Naive B cell (primary cell): ENCODE data around the gene GNGT1. TPM values are rescaled to one million over a fixed set of nuclear protein-coding genes. Genes with fewer than 3 reads are reported as not detected.
A peak's percentile ranks its signal among the peaks of the same experiment; 100 is the strongest.

Experiments
- ATAC-seq, 2 donors: fragments of 150-1000 bp; cut with Tn5 transposase; 2 replicates each; pipeline ENCODE4 v1.10.0; 2021; ENCODE audit warnings: low read depth in 2 of 2, mild to moderate bottlenecking in 2 of 2, moderate library complexity in 2 of 2
- DNase-seq: peaks from one replicate; pipeline ENCODE4 v3.0.0; 2022
- H3K27ac Mint-ChIP-seq, 6 donors: one replicate each; pipeline ENCODE4 v1.8.0; 2020 to 2022; ENCODE audit warnings: mild to moderate bottlenecking in 6 of 6, mixed read lengths in 6 of 6, moderate library complexity in 5 of 6, inconsistent platforms in 2 of 6
- H3K27me3 Mint-ChIP-seq, 3 donors: one replicate each; pipeline ENCODE4 v1.8.0; 2021 to 2022; ENCODE audit warnings: mixed read lengths in 3 of 3, mild to moderate bottlenecking in 1 of 3
- H3K36me3 Mint-ChIP-seq, 2 donors: one replicate each; pipeline ENCODE4 v1.8.0; 2020 to 2022; ENCODE audit warnings: mixed read lengths in 2 of 2, inconsistent platforms in 1 of 2, mild to moderate bottlenecking in 1 of 2
- H3K4me1 Mint-ChIP-seq, 3 donors: one replicate each; pipeline ENCODE4 v1.8.0; 2020 to 2022; ENCODE audit warnings: mixed read lengths in 3 of 3, inconsistent platforms in 1 of 3, mild to moderate bottlenecking in 1 of 3, moderate library complexity in 1 of 3
- H3K4me3 Mint-ChIP-seq, 8 donors: one replicate each; pipeline ENCODE4 v1.8.0; 2020 to 2022; ENCODE audit warnings: mild to moderate bottlenecking in 8 of 8, mixed read lengths in 8 of 8, moderate library complexity in 8 of 8, inconsistent platforms in 2 of 8
- H3K9me3 Mint-ChIP-seq, 7 donors: one replicate each; pipeline ENCODE4 v1.8.0; 2020 to 2022; ENCODE audit warnings: mixed read lengths in 7 of 7, mild to moderate bottlenecking in 5 of 7, inconsistent platforms in 2 of 7, moderate library complexity in 1 of 7
- polyA plus RNA-seq, 6 donors: library from polyadenylated mRNA; unstranded; fragments of 300-500 nt; fragmentation: Illumina TruSeq; gene quantifications; one replicate each; pipeline ENCODE4 v1.2.3, GENCODE V29; 2021; ENCODE audit warnings: low read depth in 6 of 6

Gene GNGT1
- polyA plus RNA-seq, 6 donors from 2014 or later, result not detected

DNA sequence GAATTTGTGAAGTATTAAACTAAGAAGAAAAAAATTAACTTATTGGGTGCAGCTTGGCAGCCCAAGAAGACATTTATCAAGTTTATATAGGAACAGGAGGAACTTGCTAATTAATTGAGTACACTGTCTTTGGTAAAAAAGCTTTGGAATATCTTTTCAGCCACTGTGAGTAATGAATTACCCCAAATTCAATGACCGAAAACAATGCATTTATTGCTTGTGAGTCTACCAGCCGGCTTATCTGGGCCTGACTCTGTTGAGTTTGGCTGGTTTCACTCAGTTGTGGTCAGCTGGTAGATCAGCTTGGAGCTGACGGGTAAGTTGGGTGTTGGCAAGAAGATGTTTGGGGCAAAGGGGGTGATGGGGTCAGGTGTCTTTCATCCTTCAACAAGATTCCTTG is 26.8 kb downstream of the GNGT1 start:
- no peak for DNase-seq
- Mint-ChIP-seq H3K36me3 (peaks cover 0 to 5% of the 10 kb centered on the region in 2 donors), H3K27ac (no peak overlapping the region), H3K27me3 (peaks cover 5 to 15% (median 6%) of the 10 kb centered on the region in 3 donors), H3K4me1 (peaks cover 2 to 5% (median 4%) of the 10 kb centered on the region in 3 donors), H3K4me3 (no peak overlapping the region), H3K9me3 (peaks cover 0 to 6% (median 0%) of the 10 kb centered on the region in 7 donors)
- ATAC-seq, result no peak

DNA sequence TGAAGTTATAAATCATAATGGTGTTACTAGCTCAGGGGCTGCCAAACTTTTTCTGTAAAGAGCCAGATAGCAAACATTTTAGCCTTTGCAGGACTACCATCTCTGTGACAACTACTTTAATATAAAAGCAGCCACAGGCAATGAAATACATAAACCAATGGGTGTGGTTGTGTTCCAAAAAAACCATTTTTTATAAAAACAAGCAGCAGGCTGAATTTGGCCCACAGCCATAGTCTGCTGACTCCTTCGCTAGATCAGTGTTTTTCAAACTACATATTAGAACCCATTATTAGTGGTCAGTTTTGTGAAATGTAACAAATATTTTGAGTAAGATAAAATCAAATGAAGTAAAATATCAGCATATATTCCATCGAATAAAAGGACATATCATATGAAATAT is 28.7 kb downstream of the GNGT1 start:
- Mint-ChIP-seq H3K36me3 (peaks cover 0 to 5% of the 10 kb centered on the region in 2 donors), H3K27me3 (peaks cover 5 to 29% (median 6%) of the 10 kb centered on the region in 3 donors), H3K9me3 (peaks cover 0 to 6% (median 0%) of the 10 kb centered on the region in 7 donors), H3K27ac (no peak overlapping the region), H3K4me3 (no peak overlapping the region), H3K4me1 (peaks cover under 1 to 3% (median 2%) of the 10 kb centered on the region in 3 donors)
- DNase-seq (no peak), ATAC-seq (no peak)

DNA sequence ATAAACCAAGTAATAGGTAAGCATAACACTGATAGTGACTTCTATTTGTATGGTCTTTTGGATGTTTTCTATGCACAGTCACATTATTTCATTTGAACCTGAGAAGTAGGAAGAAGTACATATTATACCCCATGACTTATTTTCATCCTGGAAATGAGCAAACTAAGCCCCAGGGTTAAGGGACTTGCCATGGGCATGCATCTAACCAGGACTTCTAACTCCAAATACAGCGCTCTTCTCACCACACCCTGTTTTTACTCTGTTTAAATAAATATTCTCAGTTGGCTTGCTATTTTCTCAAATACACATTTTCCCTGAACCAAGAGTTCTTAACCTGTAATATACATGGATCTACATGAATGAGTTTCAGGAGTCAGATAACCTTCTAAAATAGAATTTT is 31.5 kb downstream of the GNGT1 start:
- H3K36me3 Mint-ChIP-seq, result peaks cover 0 to 5% of the 10 kb centered on the region in 2 donors
- peaks cover 6 to 27% (median 9%) of the 10 kb centered on the region in 3 donors for H3K27me3 Mint-ChIP-seq
- H3K4me1 Mint-ChIP-seq, result no peaks in the 10 kb centered on the region
- peaks cover 0 to 6% (median 0%) of the 10 kb centered on the region in 7 donors for H3K9me3 Mint-ChIP-seq
- H3K27ac Mint-ChIP-seq, result no peak overlapping the region
- ATAC-seq, result no peak
- no peak overlapping the region for H3K4me3 Mint-ChIP-seq
- DNase-seq, result no peak

DNA sequence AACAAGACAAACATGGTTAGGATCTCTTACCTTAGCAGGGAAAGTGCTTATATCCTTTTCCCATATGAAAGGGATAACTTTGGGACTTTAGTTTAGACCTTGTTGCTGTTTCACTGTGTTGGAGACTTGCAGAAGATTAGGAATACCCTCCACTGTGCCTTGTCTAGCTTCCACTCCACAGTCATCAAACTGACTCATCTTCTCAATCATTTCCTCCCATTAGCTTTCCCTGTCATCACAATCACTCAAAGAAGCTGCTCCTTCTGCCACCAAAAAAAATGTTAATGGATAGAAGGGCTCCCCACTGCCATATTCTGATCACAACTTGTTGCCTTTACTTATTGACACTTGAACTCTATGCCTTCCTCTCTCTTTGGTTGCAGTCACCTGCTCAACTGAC is 31.9 kb downstream of the GNGT1 start:
- no peak for ATAC-seq
- Mint-ChIP-seq H3K27me3 (peaks cover 6 to 27% (median 9%) of the 10 kb centered on the region in 3 donors), H3K4me1 (no peaks in the 10 kb centered on the region), H3K9me3 (peaks cover 0 to 6% (median 0%) of the 10 kb centered on the region in 7 donors), H3K36me3 (peaks cover 0 to 5% of the 10 kb centered on the region in 2 donors), H3K4me3 (no peak overlapping the region), H3K27ac (no peak overlapping the region)
- DNase-seq, result no peak

DNA sequence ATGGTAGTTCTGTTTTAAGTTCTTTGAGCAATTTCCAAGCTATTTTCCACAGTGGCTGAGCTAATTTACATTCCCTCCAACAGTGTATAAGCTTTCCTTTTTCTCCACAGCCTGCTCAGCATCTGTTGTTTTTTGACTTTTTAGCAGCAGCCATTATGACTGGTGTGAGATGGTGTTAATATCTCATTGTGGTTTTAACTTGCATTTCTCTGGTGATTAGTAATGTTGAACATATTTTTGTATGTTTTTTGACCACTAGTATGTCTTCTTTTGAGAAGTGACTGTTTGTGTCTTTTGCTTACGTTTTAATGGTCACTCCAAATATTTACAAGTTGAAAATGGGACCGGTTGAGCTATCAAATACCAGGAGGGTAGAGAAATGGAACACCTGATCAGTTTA is 35.6 kb downstream of the GNGT1 start:
- Mint-ChIP-seq H3K27ac (no peak overlapping the region), H3K4me1 (no peaks in the 10 kb centered on the region), H3K4me3 (no peak overlapping the region), H3K9me3 (peaks cover 0 to 2% (median 0%) of the 10 kb centered on the region in 7 donors), H3K27me3 (peaks cover 4 to 31% (median 7%) of the 10 kb centered on the region in 3 donors), H3K36me3 (peaks cover 0 to 3% of the 10 kb centered on the region in 2 donors)
- ATAC-seq (no peak), DNase-seq (no peak)

DNA sequence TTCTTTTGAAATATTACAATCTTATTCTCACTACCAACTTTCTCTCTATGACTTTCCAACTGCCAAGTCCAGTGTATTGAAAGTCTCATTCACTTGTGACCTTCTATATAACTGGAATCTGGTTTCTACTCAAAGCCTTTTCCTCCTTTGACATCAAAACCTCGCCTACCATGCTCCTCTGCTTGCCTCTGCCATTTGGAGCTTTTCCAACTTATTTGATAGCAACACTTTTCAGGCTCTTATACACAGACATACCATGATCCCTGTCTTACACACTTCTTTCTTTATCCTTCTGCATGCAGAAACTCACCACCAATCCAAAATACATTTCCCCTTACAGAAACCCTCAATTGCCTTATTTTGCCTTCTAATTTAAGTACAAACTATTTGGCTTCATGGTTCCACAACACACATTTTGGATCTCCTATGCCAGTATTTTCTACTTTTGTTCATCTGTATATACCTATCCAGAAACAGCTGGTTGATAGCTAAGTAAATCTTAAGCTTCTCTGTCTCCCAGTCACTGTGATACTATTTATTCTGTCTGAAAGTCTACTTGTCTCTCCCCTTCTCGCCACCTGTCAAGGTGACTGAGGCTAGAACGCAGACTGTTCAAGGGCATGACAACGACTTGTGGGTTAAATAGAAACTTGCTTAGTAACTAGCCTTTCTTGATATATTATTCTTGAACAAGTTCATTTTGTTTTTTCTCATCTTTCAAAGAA is 37.6 kb downstream of the GNGT1 start:
- peaks cover 0 to 17% (median 4%) of the 10 kb centered on the region in 3 donors for H3K27me3 Mint-ChIP-seq
- H3K4me3 Mint-ChIP-seq, result no peak overlapping the region
- DNase-seq, result no peak
- H3K36me3 Mint-ChIP-seq, result no peaks in the 10 kb centered on the region
- H3K4me1 Mint-ChIP-seq, result no peaks in the 10 kb centered on the region
- peaks cover 0 to 2% (median 0%) of the 10 kb centered on the region in 7 donors for H3K9me3 Mint-ChIP-seq
- ATAC-seq, result no peak
- peak overlapping the region in 1 of 6 donors; percentile 3 for H3K27ac Mint-ChIP-seq

DNA sequence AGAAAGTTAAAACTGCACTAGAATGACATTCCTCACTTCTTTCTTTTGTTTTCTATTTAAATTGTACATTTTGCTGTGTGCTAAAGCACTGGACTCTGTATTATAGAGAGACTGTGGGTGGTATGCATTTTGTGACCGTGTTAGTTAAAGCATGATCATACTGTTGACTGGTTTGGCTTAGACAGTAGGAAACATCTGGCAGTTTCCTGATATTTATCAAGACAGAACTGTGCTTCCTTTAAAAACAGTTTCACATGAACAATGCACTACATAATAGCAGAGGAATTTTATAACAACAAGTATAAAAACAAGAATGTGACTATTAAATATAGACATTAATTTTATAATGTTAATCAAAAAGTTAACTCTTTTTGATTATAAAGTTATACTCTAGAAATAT is 38.3 kb downstream of the GNGT1 start:
- Mint-ChIP-seq H3K36me3 (no peaks in the 10 kb centered on the region), H3K4me3 (no peak overlapping the region), H3K27ac (no peak overlapping the region), H3K27me3 (peaks cover 0 to 14% (median 4%) of the 10 kb centered on the region in 3 donors), H3K4me1 (no peaks in the 10 kb centered on the region), H3K9me3 (peaks cover 0 to 2% (median 0%) of the 10 kb centered on the region in 7 donors)
- DNase-seq (no peak), ATAC-seq (no peak)

DNA sequence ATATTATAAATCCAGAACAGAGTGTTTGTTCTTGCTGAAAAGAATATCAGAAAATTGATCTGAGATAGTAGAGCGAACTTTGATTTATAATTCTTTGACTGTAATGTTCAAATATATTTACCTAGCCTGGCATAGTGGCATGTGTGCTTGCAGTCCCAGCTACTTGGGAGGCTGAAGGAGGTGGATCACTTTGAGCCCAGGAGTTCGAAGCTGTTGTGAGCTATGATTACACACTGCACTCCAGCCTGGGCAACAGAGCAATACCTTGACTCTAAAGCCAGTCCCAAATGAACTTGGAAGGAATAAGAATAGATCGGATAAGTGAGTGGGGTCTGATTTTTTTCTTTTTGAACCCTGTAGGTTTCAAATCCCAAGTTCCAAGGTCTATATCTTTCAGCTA is 38.7 kb downstream of the GNGT1 start:
- peaks cover 0 to 2% (median 0%) of the 10 kb centered on the region in 7 donors for H3K9me3 Mint-ChIP-seq
- DNase-seq (no peak), ATAC-seq (no peak)
- H3K27me3 Mint-ChIP-seq, result peaks cover 0 to 10% (median 4%) of the 10 kb centered on the region in 3 donors
- no peaks in the 10 kb centered on the region for H3K4me1 Mint-ChIP-seq
- no peak overlapping the region for H3K27ac Mint-ChIP-seq
- H3K36me3 Mint-ChIP-seq, result no peaks in the 10 kb centered on the region
- no peak overlapping the region for H3K4me3 Mint-ChIP-seq

DNA sequence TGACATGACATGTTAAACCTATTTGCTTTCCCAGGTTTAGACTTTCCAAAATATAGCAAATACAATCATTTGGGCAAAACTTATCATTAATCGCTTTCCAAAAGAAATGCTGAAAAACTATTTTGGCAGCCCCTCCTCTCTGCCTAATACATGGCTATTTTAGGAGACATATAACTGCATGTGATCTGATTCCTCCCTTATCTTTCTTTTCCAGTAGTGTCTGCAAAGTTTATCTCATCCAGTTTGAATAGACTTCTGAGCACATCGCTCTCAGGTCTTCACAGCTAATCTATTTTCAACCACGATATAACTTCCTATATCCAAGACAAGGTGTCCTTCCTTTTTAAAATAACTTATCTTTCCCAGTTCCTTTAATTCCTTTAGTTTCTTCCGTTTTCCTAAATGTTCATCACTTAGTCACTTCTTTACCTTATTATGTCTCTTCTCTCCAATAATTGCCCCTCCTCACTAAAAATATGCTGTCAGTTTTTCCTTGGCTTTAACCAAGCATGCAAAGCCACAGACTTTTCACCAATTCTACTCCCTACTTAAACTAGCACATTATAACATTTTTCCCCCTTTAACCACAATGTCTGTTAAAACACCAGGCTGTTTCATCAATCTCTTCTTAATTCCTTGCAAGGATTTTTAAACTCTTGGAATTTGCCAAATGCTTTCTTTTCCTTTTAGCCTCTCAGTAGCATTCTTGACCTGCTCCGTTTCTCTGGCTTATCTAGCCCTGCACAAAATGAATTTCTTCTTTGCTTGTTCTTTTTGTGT is 39.6 kb downstream of the GNGT1 start:
- Mint-ChIP-seq H3K27me3 (peaks cover 0 to 7% (median 1%) of the 10 kb centered on the region in 3 donors), H3K9me3 (peaks cover 0 to 2% (median 0%) of the 10 kb centered on the region in 7 donors), H3K4me1 (no peaks in the 10 kb centered on the region), H3K27ac (no peak overlapping the region), H3K36me3 (no peaks in the 10 kb centered on the region), H3K4me3 (no peak overlapping the region)
- no peak for DNase-seq
- ATAC-seq, result no peak

DNA sequence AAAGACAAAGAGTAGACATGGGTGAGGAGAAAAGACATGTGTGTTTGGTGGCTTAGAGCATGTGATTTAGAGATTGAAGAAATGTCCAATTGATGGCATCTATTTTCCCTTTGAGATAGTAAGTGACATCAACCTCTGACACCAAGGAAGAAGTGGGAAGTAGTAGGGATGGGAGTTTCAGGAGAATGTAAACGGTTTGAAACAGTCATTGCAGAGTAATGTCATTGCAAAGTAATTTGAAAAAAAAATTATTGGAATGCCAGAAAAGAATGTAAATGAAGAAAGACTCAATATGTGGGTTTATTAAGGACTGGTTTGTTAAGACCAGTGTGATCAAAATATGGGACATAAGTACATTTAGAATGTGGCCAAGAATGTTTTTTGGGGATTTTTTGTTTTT is 41.7 kb downstream of the GNGT1 start:
- no peaks in the 10 kb centered on the region for H3K4me1 Mint-ChIP-seq
- DNase-seq (no peak), ATAC-seq (no peak)
- no peaks in the 10 kb centered on the region for H3K9me3 Mint-ChIP-seq
- H3K4me3 Mint-ChIP-seq, result no peak overlapping the region
- no peak overlapping the region for H3K27ac Mint-ChIP-seq
- peaks cover 0 to 5% of the 10 kb centered on the region in 2 donors for H3K36me3 Mint-ChIP-seq
- peaks cover 0 to 7% (median 0%) of the 10 kb centered on the region in 3 donors for H3K27me3 Mint-ChIP-seq

DNA sequence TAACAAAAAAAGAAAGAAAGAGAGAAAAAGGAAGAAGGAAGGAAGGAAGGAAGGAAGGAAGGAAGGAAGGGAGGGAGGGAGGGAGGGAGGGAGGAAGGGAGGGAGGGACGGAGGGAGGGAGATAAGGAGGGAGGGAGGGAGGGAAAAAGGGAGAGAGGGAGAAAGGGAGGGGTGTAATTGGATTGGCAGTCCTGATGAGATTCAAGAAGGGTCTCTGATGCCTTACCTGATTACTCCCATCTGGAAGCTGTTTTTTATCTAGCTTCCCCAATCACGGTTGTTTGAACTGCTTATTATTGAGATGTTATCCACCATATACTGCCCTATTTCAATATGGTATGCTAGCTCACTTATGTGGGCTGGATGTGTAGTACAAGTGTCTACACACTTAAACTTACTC is 42.5 kb downstream of the GNGT1 start:
- Mint-ChIP-seq H3K9me3 (no peaks in the 10 kb centered on the region), H3K27ac (no peak overlapping the region), H3K27me3 (peaks cover 0 to 5% (median 0%) of the 10 kb centered on the region in 3 donors), H3K4me3 (no peak overlapping the region), H3K4me1 (no peaks in the 10 kb centered on the region), H3K36me3 (peaks cover 0 to 7% of the 10 kb centered on the region in 2 donors)
- no peak for DNase-seq
- no peak for ATAC-seq

DNA sequence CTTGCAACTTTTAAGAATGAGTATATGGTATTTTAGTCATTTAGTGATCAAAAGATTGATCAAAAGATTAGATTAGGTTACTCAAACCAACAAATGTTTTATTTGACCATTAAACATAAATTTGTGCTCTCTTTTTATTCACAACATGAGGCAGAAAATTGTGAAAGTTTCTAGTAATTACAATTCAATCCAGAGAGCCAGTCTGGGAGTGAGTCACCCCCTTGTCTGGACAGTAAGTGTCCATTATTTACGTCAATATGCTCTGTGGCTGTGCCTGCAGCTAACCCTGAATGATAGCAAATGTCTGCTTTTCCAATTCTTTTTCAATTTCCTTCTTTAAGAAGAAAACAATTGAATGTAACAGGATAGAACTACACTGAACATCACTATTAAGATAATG is 43.1 kb downstream of the GNGT1 start:
- Mint-ChIP-seq H3K4me3 (no peak overlapping the region), H3K27ac (no peak overlapping the region), H3K9me3 (no peaks in the 10 kb centered on the region), H3K36me3 (peaks cover 0 to 7% of the 10 kb centered on the region in 2 donors), H3K4me1 (no peaks in the 10 kb centered on the region), H3K27me3 (no peaks in the 10 kb centered on the region)
- DNase-seq, result no peak
- ATAC-seq, result no peak

DNA sequence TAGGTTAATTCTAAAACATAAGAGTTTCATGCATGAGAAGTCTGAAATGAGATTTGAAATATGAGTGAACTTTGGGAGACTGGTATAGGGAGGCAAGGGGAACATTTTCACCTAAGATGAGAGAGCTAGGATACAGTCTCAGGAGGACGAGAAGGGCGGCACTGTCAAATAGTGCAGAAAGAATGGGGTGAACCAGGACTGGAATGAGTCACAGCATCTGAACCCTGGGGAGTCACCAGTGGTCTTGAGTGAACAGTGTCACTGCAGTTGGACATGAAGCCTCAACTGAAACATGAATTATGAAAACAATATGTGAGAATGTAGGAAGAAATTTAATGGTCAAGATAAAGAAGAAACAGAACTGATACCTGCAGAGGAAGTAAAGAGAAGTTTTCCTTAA is 48.9 kb downstream of the GNGT1 start:
- no peak for DNase-seq
- Mint-ChIP-seq H3K27me3 (no peaks in the 10 kb centered on the region), H3K36me3 (peaks cover 0 to 7% of the 10 kb centered on the region in 2 donors), H3K4me1 (no peaks in the 10 kb centered on the region), H3K4me3 (no peak overlapping the region), H3K27ac (peak overlapping the region in 1 of 6 donors; percentile 5), H3K9me3 (no peaks in the 10 kb centered on the region)
- ATAC-seq, result no peak

DNA sequence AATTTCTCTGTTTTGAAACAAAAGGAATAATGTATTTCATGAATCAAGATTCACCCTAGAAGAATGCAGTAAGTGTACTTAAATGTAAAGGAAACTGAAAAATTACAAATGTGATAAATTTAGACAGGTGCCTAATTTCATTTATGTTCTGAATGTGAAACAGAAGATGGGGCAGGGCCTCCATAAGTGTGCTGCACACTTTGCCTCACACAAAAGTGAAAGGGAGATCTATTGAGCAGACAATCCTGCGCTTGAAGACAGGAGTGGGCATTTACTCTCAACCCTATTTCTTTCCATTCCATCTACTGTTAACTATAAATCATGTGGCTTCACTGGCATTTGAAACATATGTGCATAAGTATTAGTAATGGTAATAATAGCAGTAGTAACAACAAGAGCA is 51.4 kb downstream of the GNGT1 start:
- H3K4me1 Mint-ChIP-seq, result no peaks in the 10 kb centered on the region
- H3K27me3 Mint-ChIP-seq, result no peaks in the 10 kb centered on the region
- H3K4me3 Mint-ChIP-seq, result no peak overlapping the region
- no peak for DNase-seq
- ATAC-seq, result no peak
- no peak overlapping the region for H3K27ac Mint-ChIP-seq
- peaks cover 0 to 5% of the 10 kb centered on the region in 2 donors for H3K36me3 Mint-ChIP-seq
- no peaks in the 10 kb centered on the region for H3K9me3 Mint-ChIP-seq
